Fibroblast of skin of left biceps (primary cell): ENCODE results near the gene SLC25A46.
A peak's percentile ranks its signal among the peaks of the same experiment; 100 is the strongest.
"Not testable (repeated sequence)": the region's sequence is repeated elsewhere in the genome, so short reads cannot be mapped to it uniquely, and the experiment has no call there.

Experiments used
- DNase-seq, 2 experiments: peaks; one replicate each; pipeline ENCODE4 v3.0.0-alpha.2; 2013; ENCODE audit warnings: low read depth in 2 of 2

SLC25A46 gene

GRCh38 chr5:110738812-110739651 lies at the start of gene SLC25A46:
Gene SLC25A46, plus strand, starts transcription at chr5:110739007. Its CDS starts 113 bp downstream, at chr5:110739120.
- peak; percentile 65 to 66 for DNase-seq

DNA sequence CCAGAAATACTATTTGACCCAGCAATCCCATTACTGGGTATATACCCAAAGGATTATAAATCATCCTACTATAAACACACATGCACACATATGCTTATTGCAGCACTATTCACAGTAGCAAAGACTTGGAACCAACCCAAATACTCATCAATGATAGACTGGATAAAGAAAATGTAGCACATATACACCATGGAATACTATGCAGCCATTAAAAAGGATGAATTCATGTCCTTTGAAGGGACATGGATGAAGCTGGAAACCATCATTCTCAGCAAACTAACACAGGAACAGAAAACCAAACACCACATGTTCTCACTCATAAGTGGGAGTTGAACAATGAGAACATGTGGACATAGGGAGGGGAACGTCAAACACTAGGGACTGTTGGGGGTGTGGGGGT lies 48.2 kb upstream of the SLC25A46 start:
- DNase-seq, result not testable (repeated sequence)

- not testable (repeated sequence) for DNase-seq
Measured at GRCh38 chr5:110692669-110693068, 46.1 kb upstream of the SLC25A46 start.

DNA sequence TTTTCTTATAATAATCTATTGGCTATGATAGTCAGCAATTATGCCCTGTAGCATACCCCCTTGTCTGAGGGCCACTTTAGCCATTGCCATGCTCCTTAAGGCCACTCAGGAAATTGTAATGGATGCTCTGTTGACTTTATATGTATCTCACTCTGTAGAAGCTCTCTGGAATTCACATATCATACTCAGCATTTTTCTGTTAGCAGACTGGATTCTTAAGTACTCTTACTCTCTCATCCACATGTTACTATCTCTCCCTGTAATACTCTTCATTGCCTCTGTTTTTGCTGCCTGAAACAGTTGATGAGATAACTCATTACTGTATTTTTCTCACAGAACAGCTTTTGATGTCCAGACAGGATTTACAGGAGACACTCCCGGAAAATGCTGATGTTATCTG lies 36.5 kb upstream of the SLC25A46 start:
- no peak for DNase-seq

- no peak for DNase-seq
Measured at GRCh38 chr5:110702704-110703103, 36.1 kb upstream of the SLC25A46 start.

DNA sequence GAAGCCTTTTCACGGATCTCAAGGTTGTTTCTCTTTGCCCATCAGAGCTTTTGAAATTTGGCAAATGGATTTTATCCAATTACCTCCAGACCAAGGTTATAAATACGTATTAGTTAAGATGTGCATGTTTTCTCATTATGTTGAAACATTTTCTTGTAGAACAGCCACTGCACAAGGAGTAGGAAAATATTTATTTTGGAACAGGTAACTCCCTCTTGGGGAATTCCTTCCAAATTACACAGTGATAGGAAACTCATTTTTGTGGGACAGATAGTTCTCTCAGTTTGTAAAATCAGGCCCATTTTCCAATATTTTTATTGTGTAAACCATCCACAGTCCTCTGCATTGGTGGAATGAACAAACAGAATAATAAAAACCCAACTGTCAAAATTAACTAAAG lies 35.3 kb upstream of the SLC25A46 start:
- no peak for DNase-seq

DNA sequence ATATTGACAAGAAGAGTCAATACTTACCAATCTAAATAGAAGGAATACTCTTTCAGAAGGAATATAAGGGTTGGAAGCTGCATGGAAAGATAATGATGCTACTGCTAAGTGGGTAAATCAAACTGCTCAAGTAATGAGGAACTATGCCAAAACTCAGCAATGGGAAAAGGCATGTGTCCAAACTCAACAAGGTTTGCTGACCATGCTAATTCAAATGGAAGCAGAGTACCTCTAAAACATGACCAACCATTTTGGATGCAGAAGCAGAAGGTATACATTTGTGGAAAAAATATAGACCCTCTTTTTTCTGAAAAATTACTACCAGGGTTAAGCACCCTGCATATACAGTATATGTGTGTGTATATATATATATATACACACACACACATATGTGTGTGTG lies 33.5 kb upstream of the SLC25A46 start:
- DNase-seq, result no peak

DNA sequence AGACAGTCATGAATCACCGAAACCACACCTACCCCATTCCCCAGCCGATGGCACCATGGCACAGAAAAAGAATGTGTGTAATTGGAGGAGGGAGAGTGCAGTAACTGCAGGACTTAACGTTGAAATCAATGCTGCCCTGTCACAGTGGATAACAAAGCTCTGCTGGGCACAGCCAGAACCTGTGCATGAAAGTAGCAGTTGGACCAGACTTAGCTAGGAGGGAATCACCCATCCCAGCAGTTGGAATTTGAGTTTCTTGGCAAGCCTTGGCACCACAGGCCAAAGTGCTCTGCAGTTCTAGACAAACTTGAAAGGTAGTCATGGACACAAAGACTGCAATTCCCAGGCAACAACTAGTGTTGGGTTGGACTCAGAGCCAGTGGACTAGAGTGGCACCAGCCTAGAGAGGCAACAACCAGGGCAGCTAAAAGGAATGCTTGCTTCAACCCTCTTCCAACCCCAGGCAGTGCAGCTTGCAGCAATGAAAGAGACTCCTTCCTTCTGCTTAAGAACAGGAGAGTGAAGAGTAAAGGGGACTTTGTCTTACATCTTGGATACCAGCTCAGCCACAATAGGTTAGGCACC lies 31.5 kb upstream of the SLC25A46 start:
- no peak for DNase-seq

- DNase-seq, result peak in 1 of 2 experiments; percentile 4
Measured at GRCh38 chr5:110716247-110717245, 22.3 kb upstream of the SLC25A46 start.

- DNase-seq, result peak in 1 of 2 experiments; percentile 23
Measured at GRCh38 chr5:110718311-110718710, 20.5 kb upstream of the SLC25A46 start.

DNA sequence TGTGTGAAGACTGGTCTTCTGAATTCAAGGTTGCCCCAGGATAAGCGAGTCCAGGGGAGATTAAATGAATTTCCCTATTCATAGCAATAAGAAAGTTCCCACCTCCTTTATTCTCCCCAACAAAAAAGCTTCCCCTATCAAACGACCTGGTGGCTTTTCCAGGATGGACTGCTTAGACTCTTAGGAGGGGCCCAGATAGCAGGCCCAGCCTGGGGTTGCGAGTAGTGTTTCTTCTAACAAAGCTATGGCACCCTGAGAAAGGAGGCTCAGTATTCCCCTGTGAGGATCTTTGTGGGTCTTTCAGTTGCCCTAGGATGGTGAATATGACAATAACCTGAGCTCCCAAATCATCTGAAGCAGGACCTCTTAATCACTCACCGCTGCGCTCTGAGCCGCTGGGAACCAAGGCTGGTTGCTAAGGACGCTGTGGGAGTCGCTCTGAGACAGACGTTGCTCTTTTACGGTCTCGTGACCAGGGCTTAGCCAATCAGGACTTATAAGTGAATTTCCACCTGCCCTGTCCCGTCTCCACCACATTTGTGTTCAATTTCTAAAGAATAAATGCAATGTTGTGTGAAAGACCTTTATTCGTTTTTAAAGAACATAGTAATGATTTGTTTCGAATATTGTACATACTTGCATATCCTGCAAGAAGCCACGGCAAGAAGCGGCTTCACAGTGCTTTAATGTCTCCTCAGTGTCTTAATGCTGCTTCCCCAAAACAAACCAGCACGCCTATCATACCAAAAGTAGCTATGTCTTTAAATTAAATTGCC lies 12.4 kb upstream of the SLC25A46 start, which contains the start of gene TMEM232:
Gene TMEM232 (minus strand): TSS at position 423 of the 776 bp plus-strand sequence. CDS start 59,319 bp downstream, outside the sequence.
- peak in 1 of 2 experiments; percentile 12 for DNase-seq

- no peak for DNase-seq
Measured at GRCh38 chr5:110727025-110727314, 11.8 kb upstream of the SLC25A46 start.

- DNase-seq, result not testable (repeated sequence)
Measured at GRCh38 chr5:110731499-110731898, 7.3 kb upstream of the SLC25A46 start.

DNA sequence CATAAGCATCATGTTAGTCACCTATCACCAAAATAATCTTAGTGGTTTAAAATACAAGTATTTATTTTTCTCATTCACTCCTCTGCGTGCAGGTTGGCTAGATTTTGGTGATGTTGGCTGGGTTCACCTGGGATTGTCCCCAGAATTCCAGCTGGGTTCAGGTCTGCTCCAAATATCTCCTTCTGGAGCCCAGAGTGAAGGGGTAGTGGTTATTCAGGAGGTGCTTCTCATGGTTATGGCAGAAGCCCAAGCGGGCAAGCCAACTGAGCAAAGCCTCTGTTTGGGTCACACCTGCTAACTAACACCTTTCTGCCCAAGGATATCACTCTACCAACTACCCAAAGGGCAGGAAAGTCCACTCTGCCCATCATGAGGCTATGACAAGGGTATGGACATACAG lies 4.7 kb upstream of the SLC25A46 start:
- DNase-seq, result no peak

DNA sequence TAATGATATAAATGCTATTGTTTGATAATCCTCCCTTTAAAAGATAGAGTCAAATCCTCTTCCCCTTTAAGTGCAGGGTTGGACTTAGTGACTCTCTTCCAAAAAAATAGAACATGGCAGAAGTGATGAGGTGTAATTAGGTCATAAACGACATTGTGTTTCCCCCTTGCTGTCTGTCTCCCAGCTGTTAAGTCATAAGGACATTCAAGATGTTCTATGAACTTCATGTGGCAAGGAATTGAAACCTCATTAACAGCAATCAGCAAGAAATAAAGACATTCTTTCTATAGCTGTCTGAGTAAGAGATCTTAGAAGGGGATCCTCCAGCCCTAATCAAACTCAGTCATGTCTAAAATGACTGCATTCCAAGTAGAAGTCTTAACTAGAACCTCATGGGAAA lies 3.3 kb upstream of the SLC25A46 start:
- no peak for DNase-seq

- DNase-seq, result no peak
Measured at GRCh38 chr5:110736753-110737152, 2.1 kb upstream of the SLC25A46 start.

GRCh38 chr5:110738503-110738811 lies 350 bp upstream of the SLC25A46 start:
- no peak for DNase-seq

- no peak for DNase-seq
Measured at GRCh38 chr5:110751902-110752762, 13.3 kb downstream of the SLC25A46 start.

DNA sequence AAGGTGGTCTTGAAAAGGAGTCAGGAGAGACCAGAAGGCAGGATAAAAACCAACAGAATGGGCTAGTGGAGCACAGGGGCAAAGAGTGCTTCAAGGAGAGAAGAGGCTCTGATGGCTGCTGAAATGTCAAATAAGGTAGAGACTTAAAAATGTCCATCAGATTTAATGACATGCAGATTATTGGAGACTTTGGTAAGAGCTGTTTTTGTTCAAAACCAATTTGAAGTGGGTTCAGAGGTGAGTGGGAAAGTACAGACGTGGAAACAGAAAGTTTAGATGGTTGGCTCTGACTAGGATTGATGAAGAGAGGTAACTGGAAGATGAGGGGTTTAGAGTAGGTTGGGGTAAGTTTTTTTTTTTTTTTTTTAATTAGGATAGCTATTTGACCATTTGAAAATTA lies 14.1 kb downstream of the SLC25A46 start:
- DNase-seq, result no peak

GRCh38 chr5:110753600-110753999 lies 14.8 kb downstream of the SLC25A46 start:
- no peak for DNase-seq
